AG20443 (cell line): ENCODE results near the gene RAPGEFL1.
"Not testable (repeated sequence)": the region's sequence is repeated elsewhere in the genome, so short reads cannot be mapped to it uniquely, and the experiment has no call there.

ENCODE experiments used
- DNase-seq: peaks from one replicate; pipeline ENCODE4 v3.0.0; 2012; ENCODE audit warnings: low spot score, mixed read lengths

The RAPGEFL1 gene

GRCh38 chr17:40177275-40177874 lies at the start of gene RAPGEFL1:
RAPGEFL1 (plus strand) TSS chr17:40177470; CDS start chr17:40177862, 392 bp downstream.
- peak; percentile 93 for DNase-seq

GRCh38 chr17:40129498-40129897 lies 47.8 kb upstream of the RAPGEFL1 start:
- no peak for DNase-seq

- DNase-seq: no peak
Observed at GRCh38 chr17:40130352-40131042, 46.8 kb upstream of the RAPGEFL1 start.

- DNase-seq: no peak
Observed at GRCh38 chr17:40134184-40134583, 43.1 kb upstream of the RAPGEFL1 start.

GRCh38 chr17:40135817-40136216 lies 41.5 kb upstream of the RAPGEFL1 start:
- DNase-seq: no peak

GRCh38 chr17:40139566-40140058 lies 37.7 kb upstream of the RAPGEFL1 start:
- no peak for DNase-seq

GRCh38 chr17:40143166-40143565 lies 34.1 kb upstream of the RAPGEFL1 start:
- not testable (repeated sequence) for DNase-seq

GRCh38 chr17:40145476-40145875 lies 31.8 kb upstream of the RAPGEFL1 start:
- no peak for DNase-seq

- DNase-seq: no peak
Observed at GRCh38 chr17:40148527-40148926, 28.7 kb upstream of the RAPGEFL1 start.

- DNase-seq: no peak
Observed at GRCh38 chr17:40150276-40150675, 27.0 kb upstream of the RAPGEFL1 start.

- no peak for DNase-seq
Observed at GRCh38 chr17:40151414-40151963, 25.8 kb upstream of the RAPGEFL1 start.

GRCh38 chr17:40153603-40154236 lies 23.6 kb upstream of the RAPGEFL1 start:
- DNase-seq: no peak

- DNase-seq: no peak
Observed at GRCh38 chr17:40157973-40158372, 19.3 kb upstream of the RAPGEFL1 start.

GRCh38 chr17:40158438-40159013 lies 18.7 kb upstream of the RAPGEFL1 start:
- no peak for DNase-seq

GRCh38 chr17:40159456-40159855 lies 17.8 kb upstream of the RAPGEFL1 start:
- DNase-seq: no peak

GRCh38 chr17:40167685-40168261 lies 9.5 kb upstream of the RAPGEFL1 start:
- DNase-seq: no peak

GRCh38 chr17:40168262-40168832 lies 8.9 kb upstream of the RAPGEFL1 start:
- DNase-seq: peak; percentile 79

GRCh38 chr17:40170325-40170724 lies 6.9 kb upstream of the RAPGEFL1 start:
- no peak for DNase-seq

- no peak for DNase-seq
Observed at GRCh38 chr17:40171750-40172149, 5.5 kb upstream of the RAPGEFL1 start.

GRCh38 chr17:40173091-40173777 lies 4.0 kb upstream of the RAPGEFL1 start:
- no peak for DNase-seq

- no peak for DNase-seq
Observed at GRCh38 chr17:40173778-40174135, 3.5 kb upstream of the RAPGEFL1 start.
